Activated CD4-positive, alpha-beta memory T cell treated with anti-CD3 and anti-CD28 coated beads, Interleukin-2, amount 10 ng/mL, durations not matched to agents 7 days and 5 days (primary cell): ENCODE data around the gene RDM1. TPM values are rescaled to one million over a fixed set of nuclear protein-coding genes. Genes with fewer than 3 reads are reported as not detected.
"Not testable (repeated sequence)": the region's sequence is repeated elsewhere in the genome, so short reads cannot be mapped to it uniquely, and the experiment has no call there.

Experiments used
- CTCF ChIA-PET: fragments of 350-600 bp; sonication (Branson Sonifier 250); formaldehyde crosslinking; loops from one replicate; lab custom pipeline; 2021; ENCODE audit warnings: antibody characterized with exemption, inconsistent platforms; lab: Charles Lee
- POLR2A ChIA-PET: fragments of 350-600 bp; sonication (Branson Sonifier 250); formaldehyde crosslinking; loops from one replicate; lab custom pipeline; 2021; ENCODE audit warnings: antibody characterized with exemption; lab: Charles Lee
- DNase-seq: peaks from one replicate; pipeline ENCODE4 v3.0.0-alpha.2; 2020
- H3K27ac Mint-ChIP-seq: one replicate; pipeline ENCODE4 v1.8.0; 2021; ENCODE audit warnings: mild to moderate bottlenecking, mixed read lengths
- H3K27me3 Mint-ChIP-seq: one replicate; pipeline ENCODE4 v1.8.0; 2021; ENCODE audit warnings: mixed read lengths
- H3K36me3 Mint-ChIP-seq: one replicate; pipeline ENCODE4 v1.8.0; 2021; ENCODE audit warnings: low read depth, mixed read lengths
- H3K4me1 Mint-ChIP-seq: one replicate; pipeline ENCODE4 v1.8.0; 2021; ENCODE audit warnings: mixed read lengths
- H3K4me3 Mint-ChIP-seq: one replicate; pipeline ENCODE4 v1.8.0; 2021; ENCODE audit warnings: mild to moderate bottlenecking, mixed read lengths
- H3K9me3 Mint-ChIP-seq: one replicate; pipeline ENCODE4 v1.8.0; 2021; ENCODE audit warnings: mixed read lengths
- total RNA-seq, 2 experiments: library from RNA; stranded (reverse); gene quantifications; one replicate each; pipeline ENCODE4 v1.2.3, GENCODE V29; 2021

RDM1 gene
- total RNA-seq, 2 experiments from 2014 or later = 14.4 to 16.9 TPM

GRCh38 chr17:35906926-35907637 is 23.5 kb downstream of the RDM1 start:
- CTCF ChIA-PET = interaction anchor here (0.6 to 1.6 kb wide), 4 partner anchors 11 to 300 kb away, joined by 3 to 4 read pairs (median 4); no protein-coding TSS in a partner anchor
- Mint-ChIP-seq H3K27ac (no peak overlapping the region), H3K27me3 (no peaks in the 10 kb centered on the region), H3K4me3 (no peak overlapping the region), H3K9me3 (no peaks in the 10 kb centered on the region), H3K36me3 (peaks cover 11% of the 10 kb centered on the region), H3K4me1 (peaks cover 7% of the 10 kb centered on the region)
- POLR2A ChIA-PET = interaction anchor here (1.0 to 1.6 kb wide), 2 partner anchors 11 to 13 kb away, joined by 3 to 4 read pairs; no protein-coding TSS in a partner anchor
- DNase-seq = no peak

GRCh38 chr17:35906191-35906925 is 24.2 kb downstream of the RDM1 start:
- ChIA-PET CTCF (interaction anchor here (0.6 to 1.6 kb wide), 3 partner anchors 10 to 299 kb away, joined by 3 to 4 read pairs (median 3); no protein-coding TSS in a partner anchor), POLR2A (interaction anchor here (0.8 to 1.6 kb wide), 3 partner anchors 10 to 16 kb away, joined by 3 to 4 read pairs (median 3); no protein-coding TSS in a partner anchor)
- Mint-ChIP-seq H3K9me3 (no peaks in the 10 kb centered on the region), H3K27ac (no peak overlapping the region), H3K36me3 (peaks cover 12% of the 10 kb centered on the region), H3K4me1 (peaks cover 11% of the 10 kb centered on the region), H3K27me3 (no peaks in the 10 kb centered on the region), H3K4me3 (no peak overlapping the region)
- DNase-seq = no peak

GRCh38 chr17:35903451-35903850 is 27.1 kb downstream of the RDM1 start:
- Mint-ChIP-seq H3K4me1 (peaks cover 40% of the 10 kb centered on the region), H3K4me3 (no peak overlapping the region), H3K36me3 (peaks cover 9% of the 10 kb centered on the region), H3K9me3 (no peaks in the 10 kb centered on the region), H3K27me3 (no peaks in the 10 kb centered on the region), H3K27ac (no peak overlapping the region)
- POLR2A ChIA-PET = no interaction called here
- CTCF ChIA-PET = interaction anchor here (0.9 kb wide), 1 partner anchor 72 kb away, joined by 8 read pairs; no protein-coding TSS in a partner anchor
- DNase-seq = no peak

GRCh38 chr17:35901631-35902175 is 28.9 kb downstream of the RDM1 start:
- Mint-ChIP-seq H3K36me3 (peaks cover 6% of the 10 kb centered on the region), H3K27ac (peak overlapping the region; percentile 85), H3K27me3 (no peaks in the 10 kb centered on the region), H3K9me3 (no peaks in the 10 kb centered on the region), H3K4me3 (no peak overlapping the region), H3K4me1 (peaks cover 52% of the 10 kb centered on the region)
- POLR2A ChIA-PET = interaction anchor here (1.1 to 5.3 kb wide), 6 partner anchors 11 to 65 kb away, joined by 3 to 79 read pairs (median 8); partner anchors contain the start of genes CCL5 and RDM1
- DNase-seq = no peak
- CTCF ChIA-PET = interaction anchor here (0.6 to 1.9 kb wide), 5 partner anchors 10 to 102 kb away, joined by 3 to 8 read pairs (median 4); no protein-coding TSS in a partner anchor

- Mint-ChIP-seq H3K9me3 (no peaks in the 10 kb centered on the region), H3K4me3 (peak overlapping the region; percentile 47), H3K27ac (peak overlapping the region; percentile 85), H3K27me3 (no peaks in the 10 kb centered on the region), H3K4me1 (peaks cover 60% of the 10 kb centered on the region), H3K36me3 (peaks cover 6% of the 10 kb centered on the region)
- no peak for DNase-seq
- CTCF ChIA-PET = interaction anchor here (0.9 to 1.9 kb wide), 6 partner anchors 10 to 92 kb away, joined by 3 to 8 read pairs (median 4); partner anchors contain the start of gene TAF15
- POLR2A ChIA-PET = interaction anchor here (1.0 to 5.3 kb wide), 7 partner anchors 11 to 66 kb away, joined by 3 to 79 read pairs (median 6); partner anchors contain the start of genes CCL5 and RDM1
These were observed 29.7 kb downstream of the RDM1 start for GRCh38 chr17:35900708-35901480.

- DNase-seq = peak; percentile 45
- peaks cover 6% of the 10 kb centered on the region for H3K36me3 Mint-ChIP-seq
- no peaks in the 10 kb centered on the region for H3K9me3 Mint-ChIP-seq
- H3K4me1 Mint-ChIP-seq = peaks cover 66% of the 10 kb centered on the region
- POLR2A ChIA-PET = interaction anchor here (1.0 to 5.3 kb wide), 6 partner anchors 10 to 46 kb away, joined by 4 to 79 read pairs (median 9); partner anchors contain the start of genes CCL5 and RDM1
- no peaks in the 10 kb centered on the region for H3K27me3 Mint-ChIP-seq
- peak overlapping the region; percentile 47 for H3K4me3 Mint-ChIP-seq
- CTCF ChIA-PET = interaction anchor here (0.9 to 1.9 kb wide), 5 partner anchors 14 to 92 kb away, joined by 3 to 8 read pairs (median 4); partner anchors contain the start of gene TAF15
- H3K27ac Mint-ChIP-seq = peak overlapping the region; percentile 85
These were observed 30.3 kb downstream of the RDM1 start for GRCh38 chr17:35900280-35900679.

GRCh38 chr17:35898283-35899070 is 32.1 kb downstream of the RDM1 start:
- Mint-ChIP-seq H3K27ac (peak overlapping the region; percentile 85), H3K4me3 (peak overlapping the region; percentile 47), H3K27me3 (no peaks in the 10 kb centered on the region), H3K9me3 (no peaks in the 10 kb centered on the region), H3K4me1 (peaks cover 78% of the 10 kb centered on the region), H3K36me3 (peaks cover 6% of the 10 kb centered on the region)
- ChIA-PET POLR2A (interaction anchor here (1.1 to 5.3 kb wide), 7 partner anchors 8 to 90 kb away, joined by 3 to 79 read pairs (median 5); partner anchors contain the start of genes CCL5 and RDM1), CTCF (interaction anchor here (1.2 to 1.3 kb wide), 3 partner anchors 10 to 49 kb away, joined by 3 to 5 read pairs (median 4); no protein-coding TSS in a partner anchor)
- peak; percentile 68 for DNase-seq

- H3K4me3 Mint-ChIP-seq, H3K9me3 Mint-ChIP-seq, DNase-seq, H3K27me3 Mint-ChIP-seq: not testable (repeated sequence)
- peak overlapping the region; percentile 85 for H3K27ac Mint-ChIP-seq
- ChIA-PET POLR2A (interaction anchor here (1.5 to 5.3 kb wide), 3 partner anchors 7 to 33 kb away, joined by 10 to 79 read pairs (median 36); partner anchors contain the start of genes CCL5 and RDM1), CTCF (interaction anchor here (1.2 to 1.3 kb wide), 2 partner anchors 9 to 25 kb away, joined by 3 to 4 read pairs; no protein-coding TSS in a partner anchor)
- peaks cover 10% of the 10 kb centered on the region for H3K36me3 Mint-ChIP-seq
- peaks cover 78% of the 10 kb centered on the region for H3K4me1 Mint-ChIP-seq
These were observed 32.8 kb downstream of the RDM1 start for GRCh38 chr17:35897772-35898171.

GRCh38 chr17:35895636-35896587 is 34.7 kb downstream of the RDM1 start:
- H3K9me3 Mint-ChIP-seq = no peaks in the 10 kb centered on the region
- ChIA-PET CTCF (interaction anchor here (0.9 to 1.7 kb wide), 6 partner anchors 10 to 87 kb away, joined by 3 to 7 read pairs (median 4); partner anchors contain the start of gene CCL5), POLR2A (interaction anchor here (0.9 to 9.6 kb wide), 6 partner anchors 10 to 650 kb away, joined by 3 to 228 read pairs (median 4); partner anchors contain the start of genes CCL5 and RDM1)
- peak overlapping the region; percentile 98 for H3K27ac Mint-ChIP-seq
- H3K4me1 Mint-ChIP-seq = peaks cover 86% of the 10 kb centered on the region
- peaks cover 8% of the 10 kb centered on the region for H3K36me3 Mint-ChIP-seq
- H3K4me3 Mint-ChIP-seq = peak overlapping the region; percentile 52
- H3K27me3 Mint-ChIP-seq = no peaks in the 10 kb centered on the region
- peak; percentile 77 for DNase-seq

GRCh38 chr17:35894206-35894605 is 36.4 kb downstream of the RDM1 start:
- no peak for DNase-seq
- H3K4me1 Mint-ChIP-seq = peaks cover 86% of the 10 kb centered on the region
- H3K4me3 Mint-ChIP-seq = no peak overlapping the region
- ChIA-PET CTCF (interaction anchor here (0.7 kb wide), 2 partner anchors 86 to 582 kb away, joined by 3 read pairs; no protein-coding TSS in a partner anchor), POLR2A (interaction anchor here (0.8 to 9.6 kb wide), 4 partner anchors 12 to 85 kb away, joined by 3 to 228 read pairs (median 4); partner anchors contain the start of genes CCL5 and TAF15)
- peaks cover 4% of the 10 kb centered on the region for H3K36me3 Mint-ChIP-seq
- H3K27me3 Mint-ChIP-seq = no peaks in the 10 kb centered on the region
- H3K27ac Mint-ChIP-seq = no peak overlapping the region
- no peaks in the 10 kb centered on the region for H3K9me3 Mint-ChIP-seq
